Amniotic stem cell (primary cell): ENCODE results near the gene EVC.
"Not testable (repeated sequence)": the region's sequence is repeated elsewhere in the genome, so short reads cannot be mapped to it uniquely, and the experiment has no call there.

Experiments used
- DNase-seq: peaks from one replicate; lab custom pipeline; 2025; lab: John Stamatoyannopoulos, UW

The EVC gene

DNA sequence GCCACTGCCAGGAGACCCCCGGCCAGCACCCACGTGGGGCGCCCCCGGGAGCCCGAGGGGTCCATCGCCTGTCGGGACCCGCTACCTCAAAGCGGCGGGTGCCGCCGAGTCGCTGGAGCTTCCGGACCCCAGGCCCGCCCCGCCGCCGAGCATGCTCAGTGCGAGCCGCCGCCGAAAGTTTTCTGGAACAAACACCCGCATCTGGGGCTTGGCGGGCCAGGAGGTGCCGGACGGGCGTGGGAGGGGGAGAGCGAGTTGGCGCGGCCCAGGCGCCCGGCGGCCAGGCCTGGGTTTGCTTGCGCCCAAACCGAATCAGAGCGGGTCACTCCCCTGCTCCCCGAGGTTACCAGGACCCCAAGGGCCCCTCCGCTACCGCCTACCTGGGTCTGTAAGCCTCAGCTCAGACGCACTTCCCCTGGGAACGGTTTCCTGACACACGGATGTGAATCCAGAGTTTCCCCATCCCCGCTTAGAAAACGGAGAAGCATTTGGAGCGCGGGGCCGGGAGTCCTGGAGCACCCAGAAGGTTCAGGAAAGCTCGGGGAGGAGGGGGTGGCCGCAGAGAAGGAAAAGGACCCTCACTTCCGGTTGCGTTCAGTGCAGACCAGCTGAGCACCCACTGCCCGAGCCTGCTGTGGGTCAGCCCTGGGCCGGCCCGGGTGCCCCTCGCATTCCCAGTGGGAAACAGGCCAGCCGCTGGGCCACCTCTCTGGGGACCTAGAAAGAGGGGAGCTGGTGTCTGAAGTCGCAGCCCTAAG lies 2.4 kb upstream of the EVC start, which contains the start of gene EVC2:
Gene EVC2 (minus strand): TSS at position 111 of the 758 bp plus-strand sequence. CDS start 46 bp downstream, at position 65.
- no peak for DNase-seq

DNA sequence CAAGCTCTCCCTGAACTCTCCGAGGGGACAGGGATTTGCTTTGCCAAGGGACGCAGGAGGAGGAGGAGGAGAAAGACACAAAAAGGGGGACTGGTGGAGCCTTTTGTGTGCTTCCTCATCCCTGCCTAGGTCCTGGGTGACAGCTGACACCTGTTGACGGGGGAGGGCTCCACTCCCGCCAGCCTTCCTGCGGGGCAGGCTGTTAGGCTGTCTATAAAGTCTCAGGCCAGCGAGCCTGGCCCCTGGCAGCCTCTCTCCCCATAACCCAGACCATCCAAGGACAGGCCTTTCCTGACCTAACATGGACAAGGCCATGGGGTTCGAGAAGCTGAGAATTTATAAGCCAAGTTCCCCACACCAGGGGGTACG lies 1.8 kb upstream of the EVC start:
- DNase-seq = no peak

- no peak for DNase-seq
Observed at GRCh38 chr4:5710065-5710960, 688 bp upstream of the EVC start.

DNA sequence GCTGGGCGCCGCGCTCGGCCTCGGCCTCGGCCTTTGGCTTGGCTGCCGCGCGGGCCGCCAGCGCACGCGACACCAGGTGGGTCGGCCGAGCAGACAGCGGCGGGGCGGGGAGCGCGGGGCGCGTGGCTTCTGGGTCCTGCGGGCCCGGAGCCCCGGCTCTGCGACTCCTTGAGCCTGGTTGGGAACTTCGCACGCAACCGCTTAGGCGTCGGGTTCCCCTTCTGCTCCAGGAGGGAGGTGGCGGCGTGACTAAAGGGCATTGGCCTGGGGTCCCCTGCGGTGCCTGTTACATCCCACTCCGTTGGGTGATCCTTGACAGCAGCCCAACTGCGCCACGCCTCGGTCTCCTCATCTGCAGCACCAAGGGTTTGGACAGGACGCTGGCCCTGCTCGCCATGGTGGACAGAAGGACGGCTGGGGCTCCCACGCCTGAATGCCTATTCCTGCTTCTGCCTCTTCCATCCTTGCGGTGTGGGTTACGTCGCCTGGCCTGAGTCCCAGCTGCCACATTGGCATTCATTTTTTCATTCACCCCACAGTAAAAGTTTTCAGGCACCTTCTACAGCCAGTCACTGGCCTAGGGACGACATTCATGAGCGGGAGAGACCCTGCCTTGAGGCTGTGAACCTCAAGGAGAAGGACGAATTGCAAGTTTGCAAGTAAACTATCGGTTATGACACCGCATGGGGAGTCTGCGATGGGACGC lies 631 bp downstream of the EVC start:
- DNase-seq = no peak

DNA sequence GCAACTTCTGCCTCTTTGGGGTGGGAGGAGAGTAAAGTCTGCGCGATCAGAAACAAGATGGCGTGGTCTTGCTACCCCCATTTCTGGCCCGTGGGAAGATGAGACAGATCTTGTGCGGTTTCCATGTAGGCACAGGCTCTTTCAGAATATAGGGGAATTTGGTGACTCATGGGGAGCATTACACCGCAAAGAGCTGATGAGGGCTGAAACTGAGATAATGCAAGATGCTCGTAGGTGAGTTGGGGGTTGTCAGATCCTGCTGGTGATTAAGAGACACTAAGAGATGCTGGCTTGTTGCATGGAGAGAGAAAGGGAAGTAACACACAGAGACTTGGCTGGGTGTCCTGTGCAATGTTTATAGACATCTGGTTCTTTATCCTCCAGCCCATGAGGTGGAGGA lies 1.5 kb downstream of the EVC start:
- no peak for DNase-seq

GRCh38 chr4:5712931-5713330 lies 1.9 kb downstream of the EVC start:
- no peak for DNase-seq

DNA sequence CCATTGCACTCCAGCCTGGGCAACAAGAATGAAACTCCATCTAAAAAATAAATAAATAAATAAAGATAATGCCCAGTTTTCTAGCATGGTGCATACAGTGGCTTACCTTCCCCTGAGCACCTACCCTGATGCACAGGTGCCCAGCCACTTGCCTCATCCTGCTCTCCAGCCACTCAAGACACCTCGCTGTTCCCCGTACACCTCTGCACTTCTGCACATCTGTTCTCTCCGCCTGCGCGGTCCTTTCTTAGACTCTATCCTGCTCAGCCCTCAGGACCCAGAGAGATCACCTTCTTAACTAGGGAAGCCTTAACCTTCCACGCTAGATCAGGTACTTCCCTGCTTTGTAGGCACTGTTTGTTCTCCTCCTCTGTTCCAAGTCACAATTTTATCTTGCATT lies 2.9 kb downstream of the EVC start:
- no peak for DNase-seq

DNA sequence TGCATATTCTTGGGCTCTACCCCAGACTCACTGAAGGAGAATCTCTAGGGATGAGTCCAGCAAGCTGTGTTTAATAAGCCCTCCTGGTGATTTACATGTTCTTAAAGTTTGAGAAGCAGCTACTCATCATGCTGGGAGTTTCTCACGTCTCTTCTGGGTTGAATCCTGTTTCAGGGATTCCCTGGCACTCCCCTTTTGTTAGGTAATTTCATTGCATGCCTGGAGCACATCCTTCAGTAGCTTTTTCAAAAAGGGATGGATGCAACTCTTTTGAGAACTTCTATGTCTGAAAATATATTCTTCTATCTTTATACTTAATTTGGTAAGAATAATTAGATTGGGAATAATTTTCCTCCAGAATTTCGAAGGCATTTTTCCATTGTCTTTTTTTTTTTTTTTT lies 4.4 kb downstream of the EVC start:
- DNase-seq = no peak

DNA sequence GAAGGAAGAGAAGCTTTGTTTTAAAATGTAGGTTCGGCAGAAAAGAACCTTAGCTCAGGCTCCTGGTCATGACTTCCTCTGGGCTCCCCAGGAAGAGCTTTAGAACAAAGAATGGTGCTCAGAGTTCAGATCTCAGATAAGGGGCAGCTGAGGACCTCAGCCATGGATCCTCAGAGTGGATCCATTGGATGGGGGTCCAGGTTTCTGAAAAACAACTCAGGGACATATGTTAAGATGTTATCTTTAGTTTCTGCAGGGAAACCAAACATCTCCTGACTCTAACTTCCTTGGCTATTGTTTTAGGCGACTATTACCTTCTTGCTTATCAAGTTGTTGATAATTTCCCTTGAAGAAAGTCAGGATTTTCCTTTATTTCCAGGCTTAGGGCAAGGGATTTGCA lies 5.4 kb downstream of the EVC start:
- DNase-seq = no peak

- no peak for DNase-seq
Observed at GRCh38 chr4:5717449-5718158, 6.6 kb downstream of the EVC start.

GRCh38 chr4:5718411-5718810 lies 7.4 kb downstream of the EVC start:
- no peak for DNase-seq

DNA sequence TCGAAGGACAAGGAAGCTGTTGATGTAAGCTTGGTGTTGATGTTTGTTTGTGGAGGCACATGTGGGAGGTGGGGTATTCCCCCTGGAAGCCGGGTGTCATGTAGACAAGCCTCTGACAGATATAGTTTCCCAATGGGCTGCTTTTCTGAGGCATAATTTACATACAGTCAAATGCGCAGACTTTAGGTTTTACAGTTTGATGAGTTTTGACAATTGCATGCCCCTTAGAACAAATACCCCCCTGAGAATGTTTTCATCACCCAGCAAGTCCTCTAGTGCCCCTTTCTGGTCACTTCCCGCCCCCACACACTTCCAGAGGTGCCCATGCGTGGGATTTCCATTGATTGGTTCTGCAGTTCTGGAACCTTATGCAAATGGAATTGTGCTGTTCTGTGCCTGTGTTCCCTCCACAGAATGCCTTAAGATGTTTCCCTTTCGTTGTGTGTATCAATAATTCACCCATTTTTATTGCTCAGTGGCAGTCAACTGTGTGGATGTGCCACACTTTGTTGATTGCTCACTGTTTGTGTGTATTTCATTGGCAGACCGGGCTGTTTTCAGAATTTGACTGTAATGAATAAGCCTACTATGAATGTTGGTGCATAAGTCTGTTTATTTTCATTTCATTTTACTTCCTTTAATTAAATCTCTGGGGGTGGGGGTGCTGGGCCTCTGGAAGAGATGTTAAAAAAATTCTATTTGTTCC lies 8.5 kb downstream of the EVC start:
- DNase-seq = no peak

- DNase-seq = no peak
Observed at GRCh38 chr4:5720157-5720850, 9.3 kb downstream of the EVC start.

DNA sequence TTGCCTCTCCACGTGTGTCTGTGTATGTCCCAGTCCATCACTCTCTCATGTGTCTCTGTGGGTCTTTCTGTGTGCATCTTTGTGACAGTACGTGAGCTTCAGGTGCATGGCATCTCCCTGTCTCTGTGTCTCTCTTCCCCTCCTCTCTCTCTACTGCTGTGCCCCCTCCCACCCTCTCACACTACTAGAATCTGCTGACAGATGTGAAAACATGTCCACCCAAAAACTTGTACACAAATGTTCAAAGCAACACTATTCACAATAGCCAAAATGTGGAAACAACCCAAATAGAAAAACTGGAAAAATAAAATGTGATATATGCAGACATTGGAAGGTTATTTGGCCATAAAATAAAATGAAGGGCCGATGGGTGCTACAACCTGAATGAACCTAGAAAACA lies 10.0 kb downstream of the EVC start:
- DNase-seq = no peak

DNA sequence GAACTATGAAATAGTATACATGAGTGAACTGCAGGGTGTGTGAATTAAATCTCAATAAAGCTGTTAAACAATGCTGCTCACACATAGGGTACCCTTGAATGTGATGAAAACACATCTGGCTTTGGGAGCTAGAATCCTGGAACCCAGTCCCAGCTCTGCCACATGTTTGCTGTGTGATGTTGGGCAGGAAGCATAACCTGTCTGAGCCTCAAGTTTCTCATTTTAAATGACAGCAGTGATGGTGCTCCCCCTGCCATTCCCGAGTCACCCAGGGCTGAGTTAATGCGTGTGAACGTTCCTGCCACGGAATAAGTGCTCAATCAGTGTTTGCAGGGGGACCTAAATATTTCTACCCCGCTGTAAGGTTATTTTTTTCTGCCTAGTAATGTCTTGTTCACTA lies 10.9 kb downstream of the EVC start:
- DNase-seq = no peak

DNA sequence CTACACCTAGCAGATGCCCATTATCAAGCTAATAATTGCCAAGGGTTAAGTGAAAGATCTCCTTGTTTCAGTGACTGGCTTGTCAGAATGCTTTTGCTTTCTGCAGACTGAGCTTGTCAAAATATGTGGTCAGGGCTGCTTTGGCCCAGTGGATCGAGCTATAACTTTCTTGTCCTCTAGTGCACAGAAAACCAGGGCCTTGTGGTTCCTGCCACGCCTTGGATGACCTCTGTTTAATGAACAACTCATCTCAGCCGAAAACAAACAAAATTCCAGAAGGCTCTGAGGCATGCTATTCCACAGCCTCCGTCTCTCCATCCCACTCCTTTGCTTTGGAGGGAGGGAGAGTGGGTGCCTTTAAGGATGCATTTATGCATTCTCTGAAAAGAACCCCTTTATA lies 11.3 kb downstream of the EVC start:
- DNase-seq = no peak

DNA sequence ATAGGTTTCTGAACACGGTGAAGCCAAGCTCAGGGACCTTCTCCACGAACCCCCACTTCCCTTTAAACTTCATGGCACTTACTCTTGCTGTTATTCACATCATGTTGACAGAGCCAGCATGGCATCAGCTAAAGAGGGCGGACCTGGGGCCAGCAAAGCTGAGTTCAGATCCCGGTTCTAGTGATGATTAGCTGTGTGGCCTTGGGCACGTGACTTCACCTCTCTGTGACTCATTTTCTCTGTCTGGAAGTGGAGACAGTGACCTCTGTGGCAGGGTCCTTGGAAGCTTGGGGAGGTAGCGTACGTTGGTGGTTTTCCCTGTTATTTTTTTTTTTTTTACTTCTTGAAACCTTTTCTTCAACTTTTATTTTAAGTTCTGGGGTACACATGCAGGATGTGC lies 13.4 kb downstream of the EVC start:
- DNase-seq = no peak

DNA sequence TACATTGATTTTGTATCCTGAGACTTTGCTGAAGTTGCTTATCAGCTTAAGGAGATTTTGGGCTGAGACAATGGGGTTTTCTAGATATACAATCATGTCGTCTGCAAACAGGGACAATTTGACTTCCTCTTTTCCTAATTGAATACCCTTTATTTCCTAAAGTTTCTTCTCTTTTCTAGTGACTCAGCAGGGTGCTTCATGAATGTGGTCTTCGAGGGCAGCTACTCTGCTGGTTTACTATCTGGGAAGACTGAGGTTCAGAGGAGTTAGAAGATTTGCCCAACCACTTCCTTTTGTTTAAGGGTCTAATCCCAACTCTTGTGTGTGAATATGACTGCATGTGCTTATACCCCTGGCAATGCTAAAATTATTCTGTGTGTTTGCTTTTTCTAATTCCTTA lies 17.4 kb downstream of the EVC start:
- not testable (repeated sequence) for DNase-seq

GRCh38 chr4:5730436-5730835 lies 19.4 kb downstream of the EVC start:
- DNase-seq = no peak
